GM15510 (cell line): ENCODE data around the gene PHACTR1.

Source experiments
- POLR2A ChIP-seq: IDR thresholded peaks from 3 replicates; pipeline ENCODE4 v1.6.1; 2011; ENCODE audit warnings: borderline replicate concordance; ENCODE audit not compliant: insufficient read length; ENCODE audit errors: extremely low read depth

The PHACTR1 gene

DNA sequence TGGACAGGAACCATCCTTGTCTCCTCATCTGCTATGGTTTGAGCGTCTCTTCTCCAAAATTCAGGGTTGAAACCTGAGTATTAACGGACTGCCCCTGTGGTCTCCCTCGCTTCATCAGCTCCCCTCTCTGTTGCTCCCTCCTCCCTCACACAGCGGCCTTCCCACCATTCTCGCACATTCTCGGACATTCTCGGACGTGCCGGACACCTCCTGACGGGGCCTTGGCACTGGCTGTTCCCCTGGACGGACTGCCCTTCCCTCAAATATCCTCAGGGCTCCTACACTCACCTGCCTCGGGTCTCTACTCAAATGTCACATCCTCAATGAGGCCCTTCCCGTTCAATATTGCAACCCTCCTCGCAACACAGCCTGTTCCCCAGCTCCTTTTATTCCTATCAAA lies 496.0 kb downstream of the PHACTR1 start:
- TF ChIP-seq POLR2A: no peak

DNA sequence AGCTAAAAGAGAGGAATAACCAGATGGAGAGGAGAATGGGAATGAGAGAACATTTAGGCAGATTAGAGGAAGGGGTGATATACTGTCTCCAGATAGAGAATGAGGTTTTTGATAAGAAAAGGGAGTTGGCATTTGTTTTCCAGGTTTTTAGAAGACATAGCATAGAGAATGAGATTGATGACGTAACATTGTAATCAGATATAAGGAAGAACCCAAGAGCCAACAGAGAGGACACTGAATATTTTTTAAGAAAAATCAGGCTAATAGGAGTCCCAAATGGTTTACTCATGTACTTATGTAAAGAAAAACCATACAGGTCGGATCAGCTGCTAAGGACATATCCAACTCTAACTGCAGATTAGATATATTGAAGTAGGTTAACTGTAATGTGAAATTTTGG lies 498.8 kb downstream of the PHACTR1 start:
- TF ChIP-seq POLR2A: no peak

DNA sequence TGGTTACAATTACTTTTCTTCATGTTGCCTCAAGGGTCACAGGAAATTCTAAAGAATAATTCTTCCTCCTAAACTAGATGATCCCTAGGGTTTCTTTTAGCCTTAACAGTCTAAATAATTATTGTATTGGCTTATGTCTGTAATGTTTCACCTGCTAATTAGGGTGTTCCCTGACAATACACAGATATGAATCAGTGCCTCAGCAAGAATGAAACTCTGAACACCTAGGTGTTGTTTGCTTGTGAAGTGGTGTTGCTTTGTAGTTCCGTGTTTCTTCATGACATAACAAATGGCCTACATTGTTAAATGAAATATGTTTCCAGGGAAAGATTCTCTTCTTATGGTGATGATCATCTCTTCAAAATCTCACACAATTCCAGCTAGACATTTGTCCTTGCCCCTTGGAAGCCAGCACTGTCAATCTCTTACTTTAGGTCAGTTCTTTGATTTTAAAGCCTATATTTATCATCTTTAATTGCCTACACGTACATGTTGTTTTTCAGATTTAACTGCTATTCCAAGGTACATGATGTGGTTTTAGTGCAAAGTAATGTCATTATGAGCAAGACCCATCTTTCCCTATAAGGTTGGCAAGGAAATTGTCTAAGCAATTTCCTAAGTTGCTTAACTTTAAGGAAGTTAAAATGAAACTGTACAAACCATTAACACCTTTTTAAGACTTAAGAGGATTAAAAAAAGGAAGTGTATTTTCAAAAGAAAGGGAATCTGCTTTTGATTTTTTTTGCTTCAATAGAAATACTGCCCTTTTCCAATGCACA lies 499.9 kb downstream of the PHACTR1 start:
- TF ChIP-seq POLR2A: no peak

GRCh38 chr6:13217206-13217905 lies 500.8 kb downstream of the PHACTR1 start:
- TF ChIP-seq POLR2A: no peak

DNA sequence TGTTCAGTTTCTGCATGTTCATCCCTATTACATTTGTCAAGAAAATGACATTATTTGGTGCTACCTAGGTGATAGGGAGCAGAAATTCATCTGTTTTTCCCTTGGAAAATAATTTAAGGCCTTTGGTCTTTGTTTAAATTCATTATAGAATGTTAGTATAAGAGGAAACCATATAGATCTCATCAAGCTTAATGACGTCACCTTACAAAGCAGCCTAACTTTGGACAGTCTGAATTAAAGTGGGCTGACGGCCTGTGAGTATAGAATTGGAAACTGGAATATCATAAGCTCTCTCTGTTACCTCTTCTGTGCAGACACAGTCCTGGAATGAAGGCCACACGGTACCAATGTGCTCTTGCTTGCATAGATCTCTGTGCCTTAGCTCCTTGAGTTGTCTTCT lies 503.7 kb downstream of the PHACTR1 start:
- TF ChIP-seq POLR2A: no peak

- no peak for TF ChIP-seq POLR2A
Observed at GRCh38 chr6:13222048-13222447, 505.5 kb downstream of the PHACTR1 start.

DNA sequence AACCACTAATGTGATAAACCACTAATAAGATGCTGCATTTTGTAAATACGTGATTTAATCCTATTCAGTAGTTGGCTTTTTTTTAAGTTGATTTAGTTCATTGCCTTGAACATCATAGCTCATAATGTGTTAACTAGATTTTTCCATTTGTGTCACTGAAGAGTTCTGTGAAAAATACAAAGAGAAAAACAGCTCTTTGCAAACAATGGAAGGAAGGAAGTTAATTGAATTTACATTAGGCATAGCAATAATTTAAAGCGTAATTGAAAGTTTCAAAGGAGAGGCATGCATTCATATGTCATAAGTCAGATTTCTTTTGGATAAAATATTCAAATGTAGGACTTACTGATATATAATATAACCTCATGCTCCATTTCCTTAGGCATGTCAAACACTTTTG lies 509.5 kb downstream of the PHACTR1 start:
- no peak for TF ChIP-seq POLR2A

- no peak for TF ChIP-seq POLR2A
Observed at GRCh38 chr6:13228264-13229204, 512.0 kb downstream of the PHACTR1 start.

DNA sequence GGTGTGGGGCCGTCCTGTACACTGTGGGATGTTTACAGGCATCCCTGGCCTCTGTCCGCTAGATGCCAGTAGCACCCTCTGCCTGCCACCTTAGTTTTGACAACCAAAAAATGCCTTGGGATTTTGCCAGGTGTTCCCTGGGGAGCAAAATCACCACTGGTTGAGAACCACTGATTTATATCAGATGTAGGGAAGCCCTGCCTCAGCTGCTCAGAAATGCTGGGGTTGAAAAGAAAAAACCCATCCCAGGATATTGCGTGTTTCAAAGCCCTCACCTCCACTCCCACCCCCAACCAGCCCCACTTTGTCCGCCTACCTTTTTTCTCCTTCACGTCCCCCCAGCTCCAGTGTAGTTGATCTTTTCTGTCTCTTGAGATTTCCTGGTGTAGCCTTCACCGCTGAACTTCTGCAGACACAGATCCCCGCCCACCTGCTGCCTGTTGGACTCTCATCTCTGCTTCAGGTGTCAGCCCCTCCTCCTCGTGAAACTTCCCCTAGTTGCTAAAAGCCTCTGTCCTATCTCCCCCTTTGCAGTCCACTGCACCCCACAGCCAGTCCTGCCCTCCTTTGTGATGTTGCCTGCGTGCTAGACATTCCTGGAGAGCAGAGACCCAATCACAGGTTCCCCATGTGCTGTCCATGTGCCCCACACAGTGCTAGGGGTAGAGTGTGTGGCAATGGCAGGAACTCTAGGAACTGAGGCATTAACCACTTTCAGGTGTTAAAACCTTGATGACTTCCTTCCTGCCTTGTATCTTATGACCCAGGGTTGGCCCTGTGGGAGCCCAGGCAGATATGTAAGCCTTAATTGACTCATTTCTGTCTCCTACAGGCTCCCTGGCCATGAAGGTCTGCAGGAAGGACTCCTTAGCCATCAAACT lies 512.9 kb downstream of the PHACTR1 start:
- no peak for TF ChIP-seq POLR2A

GRCh38 chr6:13233106-13233505 lies 516.5 kb downstream of the PHACTR1 start:
- no peak for TF ChIP-seq POLR2A

DNA sequence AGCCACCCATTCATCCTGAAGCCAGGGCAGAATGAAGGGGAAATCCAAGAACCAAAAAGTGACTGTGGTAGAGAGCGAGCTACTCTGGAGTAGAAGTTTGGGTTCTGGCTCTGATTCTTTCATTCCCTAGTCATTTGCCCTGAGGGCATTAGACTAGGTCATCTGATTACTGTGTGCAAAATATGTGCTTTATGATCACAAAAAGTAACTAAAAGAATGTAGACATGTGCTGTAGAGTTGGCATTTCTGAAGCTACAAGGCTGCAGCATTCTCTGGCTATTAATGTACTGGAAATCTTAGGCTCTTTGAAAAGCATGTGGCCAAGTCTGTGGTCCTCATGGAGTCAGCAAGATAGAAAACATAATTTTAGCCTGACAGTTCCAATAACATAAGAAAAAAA lies 517.6 kb downstream of the PHACTR1 start:
- TF ChIP-seq POLR2A: no peak

- no peak for TF ChIP-seq POLR2A
Observed at GRCh38 chr6:13235339-13235738, 518.8 kb downstream of the PHACTR1 start.

GRCh38 chr6:13237318-13237717 lies 520.8 kb downstream of the PHACTR1 start:
- no peak for TF ChIP-seq POLR2A

GRCh38 chr6:13238017-13238416 lies 521.5 kb downstream of the PHACTR1 start:
- TF ChIP-seq POLR2A: no peak
